Limb (tissue), 2 donors: ENCODE results near the gene XRN2.
"Not testable (repeated sequence)": the region's sequence is repeated elsewhere in the genome, so short reads cannot be mapped to it uniquely, and the experiment has no call there.

ENCODE experiments used
- DNase-seq, 2 donors: peaks; one replicate each; pipeline ENCODE4 v3.0.0-alpha.2; 2016; ENCODE audit errors: extremely low spot score in 2 of 2

The XRN2 gene

GRCh38 chr20:21413996-21414395 is 110.9 kb downstream of the XRN2 start:
- not testable (repeated sequence) for DNase-seq

- not testable (repeated sequence) for DNase-seq
Measured at GRCh38 chr20:21419147-21419546, 116.0 kb downstream of the XRN2 start.

GRCh38 chr20:21421601-21422236 is 118.6 kb downstream of the XRN2 start:
- DNase-seq = no peak

GRCh38 chr20:21423712-21424111 is 120.6 kb downstream of the XRN2 start:
- not testable (repeated sequence) for DNase-seq

GRCh38 chr20:21424846-21425245 is 121.7 kb downstream of the XRN2 start:
- no peak for DNase-seq

GRCh38 chr20:21430020-21430419 is 126.9 kb downstream of the XRN2 start:
- DNase-seq = no peak

- DNase-seq = no peak
Measured at GRCh38 chr20:21432911-21433310, 129.8 kb downstream of the XRN2 start.

GRCh38 chr20:21433329-21433890 is 130.3 kb downstream of the XRN2 start:
- DNase-seq = no peak

GRCh38 chr20:21435576-21435975 is 132.4 kb downstream of the XRN2 start:
- no peak for DNase-seq

GRCh38 chr20:21436205-21436604 is 133.1 kb downstream of the XRN2 start:
- no peak for DNase-seq

- DNase-seq = no peak
Measured at GRCh38 chr20:21437248-21437647, 134.1 kb downstream of the XRN2 start.

GRCh38 chr20:21437816-21438215 is 134.7 kb downstream of the XRN2 start:
- DNase-seq = no peak
